H1 (cell line): ENCODE measurements around the gene ZNF225. TPM values are rescaled to one million over a fixed set of nuclear protein-coding genes. Genes with fewer than 3 reads are reported as not detected.

Experiments
- BRCA1 ChIP-seq: IDR thresholded peaks from 2 replicates; pipeline ENCODE4 v1.6.1; 2012; ENCODE audit warnings: low read depth, low read length, improper control_type of control experiment
- CHD2 ChIP-seq: IDR thresholded peaks from 2 replicates; pipeline ENCODE4 v1.6.1; 2012; ENCODE audit warnings: low read length, improper control_type of control experiment
- JUND ChIP-seq: IDR thresholded peaks from 2 replicates; pipeline ENCODE4 v1.6.1; 2011; ENCODE audit warnings: mild to moderate bottlenecking, improper control_type of control experiment, low read length
- KDM5A ChIP-seq: fragments of 200-600 bp; IDR thresholded peaks from 2 replicates; pipeline ENCODE4 v1.7.1; 2012; ENCODE audit warnings: mild to moderate bottlenecking, low read length, inconsistent platforms, mixed read lengths
- MAFK ChIP-seq: IDR thresholded peaks from 2 replicates; pipeline ENCODE4 v1.6.1; 2012; ENCODE audit warnings: low read depth, mild to moderate bottlenecking, improper control_type of control experiment, low read length
- POLR2A ChIP-seq, 2 experiments: IDR thresholded peaks; 1 replicate in 1 of 2; 2 replicates in 1 of 2; pipeline ENCODE4 v1.6.1; 2011; ENCODE audit warnings: low read depth in 2 of 2, low read length in 2 of 2, mild to moderate bottlenecking in 2 of 2; ENCODE audit errors: control extremely low read depth in 1 of 2
- POLR2AphosphoS5 ChIP-seq: IDR thresholded peaks from 2 replicates; pipeline ENCODE4 v1.6.1; 2011; ENCODE audit warnings: low read depth, low read length
- POU5F1 ChIP-seq: IDR thresholded peaks from 2 replicates; pipeline ENCODE4 v1.6.1; 2011; ENCODE audit warnings: low read depth, mild to moderate bottlenecking, low read length, moderate library complexity
- RAD21 ChIP-seq, 2 experiments: IDR thresholded peaks in 1 of 2; conservative IDR thresholded peaks in 1 of 2; 2 replicates each; pipeline ENCODE4 v1.6.1; 2011; ENCODE audit warnings: low read depth in 2 of 2, low read length in 2 of 2, improper control_type of control experiment in 1 of 2, inconsistent platforms in 1 of 2, mild to moderate bottlenecking in 1 of 2, moderate library complexity in 1 of 2
- polyA plus RNA-seq, 7 experiments: library from polyadenylated mRNA; depleted of rRNA in 3 of 7; stranded (reverse) in 5 of 7; unstranded in 2 of 7; fragments of >200 nt in 5 of 7; fragments of 200-250 nt in 2 of 7; gene quantifications; 1 replicate in 5 of 7; 2 replicates in 1 of 7; 4 replicates in 1 of 7; pipeline versions ENCODE4 v1.2.1 to v1.2.3, GENCODE V29; 2011 to 2013; ENCODE audit warnings: missing spikeins in 2 of 7, mixed read lengths in 2 of 7
- total RNA-seq: library from RNA; stranded (reverse); fragmentation: NEBNext Ultra II Directional; extraction: Animal tissue kit (Norgen Biotek cat#: 25700); gene quantifications from 2 replicates; pipeline ENCODE4 v1.2.1, GENCODE V29; 2021

ZNF225 gene
- total and polyA plus RNA-seq, 2 of the 8 experiments (the other 6 are each of a cell fraction or from before 2014, with no cell fraction given), result 0.98 to 5.0 TPM

- TF ChIP-seq POU5F1 (no peak), KDM5A (no peak), JUND (no peak), CHD2 (no peak), BRCA1 (no peak), MAFK (no peak), POLR2A (IDR thresholded peaks at IDR 0.05; ENCODE audit: control extremely low read depth in 1 of 2, low read depth in 2 of 2, low read length in 2 of 2) (no peak), RAD21 (IDR thresholded peaks at IDR 0.05 in 1 of 2, conservative IDR thresholded peaks at IDR 0.05 in 1 of 2; ENCODE audit: low read depth in 2 of 2, low read length in 2 of 2) (no peak), POLR2AphosphoS5 (no peak)
- TF ChIP-seq, all 59 proteins: peak for 0
These were observed 40.4 kb upstream of the ZNF225 start (continued) for GRCh38 chr19:44072543-44073401.
